HL-60 (cell line): ENCODE measurements around the gene KIAA0319L.

Source experiments
- POLR2AphosphoS5 ChIP-seq: IDR thresholded peaks from 2 replicates; pipeline ENCODE4 v1.6.1; 2012; ENCODE audit warnings: low read depth
- TF ChIP-seq, protein P1 (sequence below): IDR thresholded peaks from one replicate; pipeline ENCODE4 v1.5.1; 2011; ENCODE audit warnings: low read length, control low read depth, inconsistent platforms; ENCODE audit not compliant: insufficient read depth

DNA sequence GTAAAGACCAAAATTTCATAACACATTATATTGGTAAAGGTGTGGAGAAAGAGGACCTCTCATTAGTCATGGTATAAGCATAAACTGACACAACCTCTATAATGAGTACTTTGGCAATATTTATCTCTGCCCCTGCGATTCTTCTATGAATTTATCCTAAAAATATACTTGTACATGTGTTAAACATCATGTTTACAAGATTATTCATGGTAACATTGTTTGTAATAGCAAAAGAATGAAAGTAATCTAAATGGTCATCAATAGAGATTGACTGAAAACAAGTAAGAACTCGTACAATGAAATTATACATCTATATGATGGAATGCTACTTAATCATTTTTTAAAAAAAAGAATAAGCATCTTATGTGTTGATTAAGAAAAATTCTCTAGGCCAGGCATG is 96.4 kb downstream of the KIAA0319L start:
- TF ChIP-seq, protein P1, sequence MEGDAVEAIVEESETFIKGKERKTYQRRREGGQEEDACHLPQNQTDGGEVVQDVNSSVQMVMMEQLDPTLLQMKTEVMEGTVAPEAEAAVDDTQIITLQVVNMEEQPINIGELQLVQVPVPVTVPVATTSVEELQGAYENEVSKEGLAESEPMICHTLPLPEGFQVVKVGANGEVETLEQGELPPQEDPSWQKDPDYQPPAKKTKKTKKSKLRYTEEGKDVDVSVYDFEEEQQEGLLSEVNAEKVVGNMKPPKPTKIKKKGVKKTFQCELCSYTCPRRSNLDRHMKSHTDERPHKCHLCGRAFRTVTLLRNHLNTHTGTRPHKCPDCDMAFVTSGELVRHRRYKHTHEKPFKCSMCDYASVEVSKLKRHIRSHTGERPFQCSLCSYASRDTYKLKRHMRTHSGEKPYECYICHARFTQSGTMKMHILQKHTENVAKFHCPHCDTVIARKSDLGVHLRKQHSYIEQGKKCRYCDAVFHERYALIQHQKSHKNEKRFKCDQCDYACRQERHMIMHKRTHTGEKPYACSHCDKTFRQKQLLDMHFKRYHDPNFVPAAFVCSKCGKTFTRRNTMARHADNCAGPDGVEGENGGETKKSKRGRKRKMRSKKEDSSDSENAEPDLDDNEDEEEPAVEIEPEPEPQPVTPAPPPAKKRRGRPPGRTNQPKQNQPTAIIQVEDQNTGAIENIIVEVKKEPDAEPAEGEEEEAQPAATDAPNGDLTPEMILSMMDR: no peak
- no peak for TF ChIP-seq POLR2AphosphoS5
